ENCODE measurements around the gene EXD1.

EXD1 gene

DNA sequence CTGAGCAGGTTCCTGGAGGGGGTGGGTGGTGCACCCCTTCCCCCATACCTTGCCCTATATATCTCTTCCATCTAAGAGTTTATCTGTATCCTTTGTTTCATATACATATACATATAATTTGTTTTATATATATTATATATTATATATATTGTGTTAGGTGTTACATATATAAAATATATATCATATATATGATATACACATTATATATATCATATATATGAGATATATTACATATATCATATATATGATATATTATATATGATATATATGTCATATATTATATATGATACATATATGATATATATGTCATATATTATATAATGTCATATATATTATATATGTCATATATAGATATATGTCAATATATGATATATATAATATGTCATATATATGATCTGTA is 31.1 kb downstream of the EXD1 start:
- Mint-ChIP-seq H3K4me1 (no peaks in the 10 kb centered on the region), H3K27ac (no peak overlapping the region), H3K9me3 (no peaks in the 10 kb centered on the region), H3K4me3 (no peak overlapping the region), H3K27me3 (no peaks in the 10 kb centered on the region), H3K36me3 (ENCODE audit: low read depth) (no peaks in the 10 kb centered on the region)
- ATAC-seq = no peak
- DNase-seq = no peak

DNA sequence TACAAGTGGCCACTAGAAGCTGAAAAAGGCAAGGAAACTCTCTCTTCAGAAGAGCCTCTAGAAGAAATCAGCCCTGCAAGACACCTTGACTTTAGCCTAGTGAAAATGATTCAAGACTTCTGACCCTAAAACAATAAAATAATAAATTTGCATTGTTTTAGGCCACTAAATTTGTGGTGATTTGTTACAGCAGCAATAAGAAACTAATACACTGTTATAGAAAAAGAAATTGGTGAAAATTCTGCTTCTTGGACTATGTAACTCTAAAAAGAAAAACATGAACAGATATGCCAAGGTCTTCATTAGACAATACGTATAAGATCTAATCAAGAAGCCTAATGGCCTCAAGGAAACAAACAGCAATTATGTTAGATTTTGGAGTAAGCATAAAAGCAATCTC is 36.1 kb downstream of the EXD1 start:
- Mint-ChIP-seq H3K36me3 (ENCODE audit: low read depth) (no peaks in the 10 kb centered on the region), H3K9me3 (no peaks in the 10 kb centered on the region), H3K27ac (no peak overlapping the region), H3K4me3 (no peak overlapping the region), H3K27me3 (no peaks in the 10 kb centered on the region), H3K4me1 (no peaks in the 10 kb centered on the region)
- ATAC-seq (no peak), DNase-seq (no peak)

DNA sequence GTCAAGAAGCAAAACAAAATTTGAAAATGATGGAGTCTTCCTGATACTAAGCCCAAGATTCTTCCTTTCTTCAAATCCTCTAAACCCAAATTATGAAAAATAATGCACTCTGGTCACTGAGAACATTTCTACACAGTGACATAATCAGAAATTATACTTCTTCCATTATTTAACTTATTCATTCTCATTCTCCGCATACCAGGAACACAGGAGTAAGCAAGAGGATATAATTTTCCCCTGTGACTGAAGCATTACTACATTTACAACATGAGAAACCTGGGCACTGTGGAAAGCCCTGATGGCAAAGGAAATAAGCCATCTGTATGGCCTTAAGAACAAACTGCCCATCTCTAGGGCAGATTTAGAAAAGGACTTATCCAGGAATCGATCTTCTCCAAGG is 47.0 kb downstream of the EXD1 start:
- Mint-ChIP-seq H3K27me3 (no peaks in the 10 kb centered on the region), H3K9me3 (no peaks in the 10 kb centered on the region), H3K27ac (no peak overlapping the region), H3K36me3 (ENCODE audit: low read depth) (no peaks in the 10 kb centered on the region), H3K4me3 (no peak overlapping the region), H3K4me1 (no peaks in the 10 kb centered on the region)
- DNase-seq = no peak
- ATAC-seq = no peak

DNA sequence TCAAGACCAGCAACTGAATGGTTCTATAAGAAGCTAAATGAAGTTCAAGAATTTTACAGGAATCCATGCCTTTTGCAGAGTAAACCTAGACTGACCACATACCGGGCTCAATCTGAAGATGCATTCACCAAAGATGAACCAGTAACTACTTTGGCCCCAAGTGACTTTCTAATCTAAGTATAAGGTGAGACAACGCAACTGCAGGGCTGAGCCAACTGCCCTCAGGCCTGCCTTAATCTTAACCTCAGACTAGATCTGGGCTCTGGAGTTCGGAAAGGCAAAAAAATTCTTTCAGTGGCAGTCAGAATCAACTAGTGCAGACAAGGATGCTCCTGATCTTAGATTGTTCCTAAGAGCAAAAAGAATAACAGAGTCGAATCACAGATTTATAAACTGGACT is 48.3 kb downstream of the EXD1 start:
- Mint-ChIP-seq H3K4me1 (no peaks in the 10 kb centered on the region), H3K36me3 (ENCODE audit: low read depth) (no peaks in the 10 kb centered on the region), H3K9me3 (no peaks in the 10 kb centered on the region), H3K27me3 (no peaks in the 10 kb centered on the region), H3K27ac (no peak overlapping the region), H3K4me3 (no peak overlapping the region)
- ATAC-seq (no peak), DNase-seq (no peak)

DNA sequence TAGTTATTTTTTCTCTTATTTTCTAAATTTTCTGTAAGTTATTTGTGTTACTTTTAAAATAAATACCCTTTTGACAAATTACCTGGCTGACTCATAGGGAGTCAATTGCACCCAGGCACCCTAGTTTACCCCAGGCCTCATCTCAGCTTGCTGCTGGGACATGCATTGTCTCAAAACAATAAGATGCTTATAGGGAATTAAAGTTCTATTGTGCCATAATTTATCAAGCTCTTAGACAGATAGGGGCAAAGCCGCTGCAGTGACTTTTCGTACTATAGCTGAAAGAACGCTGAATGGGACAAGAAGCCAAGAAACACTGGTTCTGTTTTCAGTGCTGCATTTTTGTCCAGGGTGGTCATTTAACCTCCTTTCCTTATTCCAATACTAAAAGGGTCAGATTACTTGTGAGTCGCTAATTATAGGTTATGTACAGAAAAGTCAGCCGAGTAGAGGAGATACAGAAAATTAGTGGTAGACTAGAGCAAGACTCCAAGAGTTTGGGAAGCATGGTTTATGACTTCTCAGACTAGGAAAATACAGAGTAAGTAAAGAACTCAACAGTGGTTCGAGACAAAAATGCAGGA is 50.3 kb downstream of the EXD1 start:
- Mint-ChIP-seq H3K27me3 (no peaks in the 10 kb centered on the region), H3K4me3 (no peak overlapping the region), H3K36me3 (ENCODE audit: low read depth) (no peaks in the 10 kb centered on the region), H3K4me1 (no peaks in the 10 kb centered on the region), H3K27ac (no peak overlapping the region), H3K9me3 (no peaks in the 10 kb centered on the region)
- ATAC-seq (no peak), DNase-seq (no peak)

DNA sequence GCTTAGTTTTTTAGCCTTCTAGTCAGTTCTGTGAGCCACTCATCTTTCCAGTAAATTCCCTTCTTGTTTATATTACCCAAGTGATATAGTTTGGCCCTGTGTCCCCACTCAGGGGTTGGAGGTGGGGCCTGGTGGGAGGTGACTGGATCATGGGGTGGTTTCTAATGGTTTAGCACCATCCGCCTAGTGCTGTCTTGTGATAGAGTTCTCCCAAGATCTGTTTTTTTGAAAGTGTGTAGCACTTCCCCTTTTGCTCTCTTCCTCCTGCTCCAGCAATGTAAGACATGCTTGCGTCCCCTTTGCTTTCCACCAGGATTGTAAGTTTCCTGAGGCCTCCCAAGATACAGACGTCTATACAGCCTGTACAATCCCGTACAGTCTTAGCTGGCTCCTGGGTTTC is 60.8 kb downstream of the EXD1 start:
- Mint-ChIP-seq H3K27me3 (peaks cover 5% of the 10 kb centered on the region), H3K9me3 (no peaks in the 10 kb centered on the region), H3K27ac (no peak overlapping the region), H3K4me3 (no peak overlapping the region), H3K36me3 (ENCODE audit: low read depth) (no peaks in the 10 kb centered on the region), H3K4me1 (no peaks in the 10 kb centered on the region)
- ATAC-seq (no peak), DNase-seq (no peak)

DNA sequence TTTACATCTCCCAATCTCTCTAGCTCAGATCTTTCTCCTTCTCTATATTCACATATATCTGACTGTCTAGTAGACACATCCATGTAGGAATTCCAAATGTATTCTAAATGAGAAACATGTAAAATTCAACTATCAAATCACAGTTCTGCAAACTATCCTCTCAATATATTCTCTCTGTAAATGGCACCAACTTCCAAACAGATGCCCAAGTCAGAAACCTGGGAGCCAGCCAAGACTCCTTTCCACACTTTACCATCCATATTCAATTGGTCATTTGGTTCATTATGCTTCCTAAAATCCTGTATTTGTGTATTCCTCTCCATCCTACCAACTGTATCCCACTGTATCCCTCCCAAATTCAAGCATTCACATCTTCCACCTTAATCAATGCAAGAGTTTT is 61.5 kb downstream of the EXD1 start:
- no peaks in the 10 kb centered on the region for H3K4me1 Mint-ChIP-seq
- no peaks in the 10 kb centered on the region for H3K9me3 Mint-ChIP-seq
- peaks cover 5% of the 10 kb centered on the region for H3K27me3 Mint-ChIP-seq
- DNase-seq = no peak
- no peak overlapping the region for H3K27ac Mint-ChIP-seq
- no peak for ATAC-seq
- no peaks in the 10 kb centered on the region for H3K36me3 Mint-ChIP-seq (ENCODE audit: low read depth)
- H3K4me3 Mint-ChIP-seq = no peak overlapping the region

DNA sequence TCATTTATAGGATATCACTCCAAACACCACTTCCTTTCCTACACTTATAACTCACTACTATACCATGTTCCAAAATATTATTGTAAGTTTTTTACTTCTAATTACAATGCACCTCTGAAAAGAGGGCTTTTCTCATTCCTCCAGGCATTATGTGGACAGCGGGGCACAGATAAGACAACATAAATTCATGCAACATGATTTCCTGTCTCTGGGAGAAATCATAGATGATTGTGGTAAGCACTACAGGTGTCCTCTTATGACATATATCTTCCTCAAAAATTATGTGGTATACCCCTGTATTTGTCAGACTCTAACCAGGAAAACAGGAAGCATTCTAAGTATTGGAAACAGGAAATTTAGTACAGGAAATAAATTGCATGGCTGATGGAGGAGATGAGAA is 68.8 kb downstream of the EXD1 start:
- H3K4me1 Mint-ChIP-seq = peaks cover 10% of the 10 kb centered on the region
- H3K27ac Mint-ChIP-seq = no peak overlapping the region
- DNase-seq (no peak), ATAC-seq (peak; percentile 20)
- no peaks in the 10 kb centered on the region for H3K9me3 Mint-ChIP-seq
- H3K4me3 Mint-ChIP-seq = no peak overlapping the region
- H3K27me3 Mint-ChIP-seq = no peaks in the 10 kb centered on the region
- H3K36me3 Mint-ChIP-seq (ENCODE audit: low read depth) = no peaks in the 10 kb centered on the region

DNA sequence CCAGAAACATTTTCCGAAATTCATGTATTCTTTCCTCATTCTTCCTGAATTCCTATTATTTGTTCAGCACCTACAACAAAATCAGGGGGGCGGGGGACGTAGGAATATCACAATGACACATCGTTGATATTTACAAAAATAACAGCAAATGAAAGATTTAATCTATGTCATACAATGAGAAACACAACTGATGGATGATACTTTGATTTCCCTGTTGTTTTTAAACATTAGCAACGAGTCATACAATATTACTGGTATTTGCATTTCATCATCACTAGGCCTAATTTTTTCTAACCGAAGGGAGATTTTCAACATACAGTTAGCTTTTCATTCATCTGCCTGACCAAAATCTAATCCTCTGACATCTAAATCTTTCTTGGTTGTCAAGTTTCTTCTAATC is 69.2 kb downstream of the EXD1 start:
- Mint-ChIP-seq H3K27ac (no peak overlapping the region), H3K36me3 (ENCODE audit: low read depth) (no peaks in the 10 kb centered on the region), H3K9me3 (no peaks in the 10 kb centered on the region), H3K27me3 (no peaks in the 10 kb centered on the region), H3K4me3 (no peak overlapping the region), H3K4me1 (peaks cover 10% of the 10 kb centered on the region)
- no peak for ATAC-seq
- no peak for DNase-seq

DNA sequence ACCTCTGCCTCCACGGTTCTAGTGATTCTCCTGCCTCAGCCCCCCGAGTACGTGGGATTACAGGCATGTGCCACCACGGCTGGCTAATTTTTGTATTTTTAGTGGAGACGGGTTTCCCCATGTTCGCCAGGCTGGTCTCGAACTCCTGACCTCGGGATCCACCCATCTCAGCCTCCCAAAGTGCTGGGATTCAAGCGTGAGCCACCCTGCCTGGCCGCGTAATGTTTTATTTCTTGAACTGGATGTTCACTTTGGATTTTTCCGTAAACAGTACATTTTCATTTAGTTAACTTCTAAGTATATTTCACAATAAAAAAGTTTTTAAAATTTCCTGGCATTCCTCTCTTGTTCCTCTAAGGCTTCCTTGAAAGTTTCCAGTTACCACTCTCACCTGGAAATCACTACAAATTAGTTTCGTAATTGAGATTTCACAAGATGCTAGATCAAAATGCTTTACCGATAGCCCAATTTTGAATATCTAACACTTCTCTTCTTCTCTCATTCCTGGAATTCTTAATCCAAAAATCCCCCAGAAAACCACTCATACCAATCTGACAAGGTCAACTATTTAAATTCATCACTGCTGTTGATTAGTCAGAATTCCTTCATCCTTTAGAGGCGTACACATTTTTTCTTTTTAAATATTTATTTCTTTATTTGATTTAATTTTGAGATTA is 69.8 kb downstream of the EXD1 start:
- H3K4me3 Mint-ChIP-seq = no peak overlapping the region
- ATAC-seq = no peak
- no peak for DNase-seq

DNA sequence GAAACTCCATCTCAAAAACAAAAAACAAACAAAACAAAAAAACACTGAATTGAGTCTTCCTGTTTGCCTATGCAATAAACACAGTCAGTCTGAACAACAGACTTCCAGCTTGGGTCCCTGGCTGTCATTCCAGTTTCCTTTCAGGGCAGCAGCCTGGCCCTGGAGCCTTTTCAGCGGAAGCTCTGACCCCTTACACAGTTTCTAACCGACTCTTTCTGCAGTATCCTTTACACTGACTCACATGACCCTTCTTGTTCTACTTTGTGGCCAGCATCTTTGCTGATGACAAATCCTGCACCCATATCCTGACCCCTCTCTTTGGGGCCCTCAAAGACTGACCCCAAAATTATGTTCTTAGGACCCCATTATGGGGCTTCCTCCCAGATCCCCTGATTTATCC is 76.1 kb downstream of the EXD1 start:
- Mint-ChIP-seq H3K27ac (no peak overlapping the region), H3K9me3 (no peaks in the 10 kb centered on the region), H3K4me1 (peaks cover 12% of the 10 kb centered on the region), H3K36me3 (ENCODE audit: low read depth) (no peaks in the 10 kb centered on the region), H3K27me3 (peaks cover 4% of the 10 kb centered on the region), H3K4me3 (no peak overlapping the region)
- no peak for DNase-seq
- no peak for ATAC-seq

More for the DNA sequence above, 69.8 kb downstream of the EXD1 start:
- Mint-ChIP-seq H3K36me3 (ENCODE audit: low read depth) (no peaks in the 10 kb centered on the region), H3K27me3 (peaks cover 2% of the 10 kb centered on the region), H3K27ac (no peak overlapping the region), H3K9me3 (no peaks in the 10 kb centered on the region), H3K4me1 (peaks cover 10% of the 10 kb centered on the region)

DNA sequence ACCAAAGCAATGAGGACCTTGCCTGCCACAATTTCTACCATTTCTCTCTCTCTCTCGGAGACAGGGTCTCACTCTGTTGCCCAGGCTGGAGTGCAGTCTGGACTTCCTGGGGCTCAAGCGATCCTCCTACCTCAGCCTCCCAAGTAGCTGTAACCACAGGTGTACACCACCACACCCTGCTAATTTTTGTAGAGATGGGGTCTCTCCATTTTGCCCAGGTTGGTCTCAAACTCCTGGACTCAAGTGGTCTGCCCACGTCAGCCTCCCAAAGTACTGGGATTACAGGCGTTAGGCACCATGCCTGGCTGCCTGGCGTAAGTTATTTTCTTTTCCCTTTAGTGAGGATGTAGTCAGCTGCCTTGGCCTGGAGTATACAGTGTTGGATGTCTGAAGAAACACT is 76.8 kb downstream of the EXD1 start:
- H3K4me3 Mint-ChIP-seq = no peak overlapping the region
- no peak for ATAC-seq
- no peaks in the 10 kb centered on the region for H3K36me3 Mint-ChIP-seq (ENCODE audit: low read depth)
- peaks cover 12% of the 10 kb centered on the region for H3K4me1 Mint-ChIP-seq
- no peaks in the 10 kb centered on the region for H3K9me3 Mint-ChIP-seq
- no peak for DNase-seq
- H3K27ac Mint-ChIP-seq = no peak overlapping the region
- H3K27me3 Mint-ChIP-seq = peaks cover 4% of the 10 kb centered on the region

DNA sequence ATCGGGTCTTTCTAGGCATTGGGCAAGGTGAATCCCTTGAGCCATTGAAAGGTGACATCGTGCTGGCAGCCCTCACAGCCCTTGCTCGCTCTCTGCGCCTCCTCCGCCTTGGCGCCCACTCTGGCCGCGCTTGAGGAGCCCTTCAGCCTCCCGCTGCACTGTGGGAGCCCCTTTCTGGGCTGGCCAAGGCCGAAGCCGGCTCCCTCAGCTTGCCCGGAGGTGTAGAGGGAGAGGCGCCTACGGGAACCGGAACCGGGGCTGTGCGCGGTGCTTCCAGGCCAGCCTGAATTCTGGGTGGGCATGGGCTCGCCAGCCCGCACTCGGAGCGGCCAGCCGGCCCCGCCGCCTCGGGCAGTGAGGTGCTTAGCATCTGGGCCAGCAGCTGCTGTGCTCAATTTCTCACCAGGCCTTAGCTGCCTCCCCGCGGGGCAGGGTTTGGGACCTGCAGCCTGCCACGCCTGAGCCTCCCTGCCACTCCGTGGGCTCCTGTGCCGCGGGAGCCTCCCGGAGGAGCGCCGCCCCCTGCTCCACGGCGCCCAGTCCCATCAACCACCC is 79.0 kb downstream of the EXD1 start:
- no peaks in the 10 kb centered on the region for H3K36me3 Mint-ChIP-seq (ENCODE audit: low read depth)
- DNase-seq (no peak), ATAC-seq (no peak)
- H3K4me1 Mint-ChIP-seq = peaks cover 12% of the 10 kb centered on the region
- H3K9me3 Mint-ChIP-seq = no peaks in the 10 kb centered on the region
- peaks cover 4% of the 10 kb centered on the region for H3K27me3 Mint-ChIP-seq
- H3K4me3 Mint-ChIP-seq = no peak overlapping the region
- H3K27ac Mint-ChIP-seq = no peak overlapping the region

DNA sequence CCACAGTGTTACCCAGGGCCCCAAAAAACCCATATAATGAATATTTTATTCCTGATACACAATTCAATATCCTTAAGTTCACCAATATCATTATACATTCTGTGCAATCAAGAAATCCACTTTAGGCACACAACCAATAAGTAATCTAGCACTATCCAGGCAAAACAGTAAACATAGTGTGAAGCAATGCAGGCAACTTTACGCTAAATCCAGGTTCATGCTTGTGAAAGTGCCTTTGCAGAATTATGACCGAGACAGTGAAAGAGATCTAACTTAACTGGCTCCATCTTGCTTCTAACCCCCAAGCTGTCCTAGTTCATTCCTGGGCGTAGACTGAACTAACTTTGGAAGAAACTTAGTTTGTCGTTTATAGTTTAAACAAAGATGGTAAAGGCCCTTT is 80.3 kb downstream of the EXD1 start:
- Mint-ChIP-seq H3K27ac (no peak overlapping the region), H3K9me3 (no peaks in the 10 kb centered on the region), H3K36me3 (ENCODE audit: low read depth) (no peaks in the 10 kb centered on the region), H3K4me3 (no peak overlapping the region), H3K4me1 (peaks cover 12% of the 10 kb centered on the region), H3K27me3 (peaks cover 1% of the 10 kb centered on the region)
- no peak for DNase-seq
- no peak for ATAC-seq

DNA sequence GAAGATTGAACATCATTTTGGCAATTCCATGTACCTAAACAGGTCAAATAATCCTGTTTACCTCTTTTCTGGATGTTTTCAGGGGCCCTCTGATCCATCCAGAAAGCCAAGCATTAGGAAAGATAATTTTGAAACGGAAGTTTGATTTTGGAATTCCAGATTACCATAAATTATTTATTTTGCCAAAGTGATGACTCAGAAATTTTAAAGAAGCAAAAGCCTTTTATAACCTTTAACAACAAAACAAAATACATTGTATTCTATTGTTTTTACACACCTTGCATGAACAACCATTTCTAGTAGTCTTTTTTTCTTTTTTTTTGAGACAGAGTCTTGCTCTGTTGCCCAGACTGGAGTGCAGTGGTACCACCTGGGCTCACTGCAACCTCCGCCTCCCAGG is 82.5 kb downstream of the EXD1 start:
- Mint-ChIP-seq H3K27ac (no peak overlapping the region), H3K9me3 (no peaks in the 10 kb centered on the region), H3K4me1 (peaks cover 12% of the 10 kb centered on the region), H3K36me3 (ENCODE audit: low read depth) (no peaks in the 10 kb centered on the region), H3K27me3 (no peaks in the 10 kb centered on the region), H3K4me3 (no peak overlapping the region)
- DNase-seq = no peak
- ATAC-seq = no peak

Measured in activated naive CD8-positive, alpha-beta T cell treated with anti-CD3 and anti-CD28 coated beads, Interleukin-2, amount 50 U/mL, for 24 hours (primary cell).